Ishikawa (cell line): ENCODE data around the gene ZNF134.

Experiments
- CEBPB ChIP-seq: IDR thresholded peaks from 2 replicates; pipeline ENCODE4 v1.6.1; 2012
- CREB1 ChIP-seq: IDR thresholded peaks from 2 replicates; pipeline ENCODE4 v1.6.1; 2012; ENCODE audit warnings: low read depth
- EGR1 ChIP-seq: IDR thresholded peaks from 2 replicates; pipeline ENCODE4 v1.6.1; 2012
- EP300 ChIP-seq: IDR thresholded peaks from 2 replicates; pipeline ENCODE4 v1.6.1; 2012; ENCODE audit warnings: borderline replicate concordance
- FOXM1 ChIP-seq: IDR thresholded peaks from 2 replicates; pipeline ENCODE4 v1.6.1; 2012; ENCODE audit warnings: low read depth, borderline replicate concordance
- MAX ChIP-seq: IDR thresholded peaks from 2 replicates; pipeline ENCODE4 v1.6.1; 2012
- NFIC ChIP-seq: IDR thresholded peaks from 2 replicates; pipeline ENCODE4 v1.6.1; 2012
- RAD21 ChIP-seq: IDR thresholded peaks from 2 replicates; pipeline ENCODE4 v1.6.1; 2012; ENCODE audit warnings: low read depth
- REST ChIP-seq: IDR thresholded peaks from 2 replicates; pipeline ENCODE4 v1.6.1; 2012; ENCODE audit warnings: low read depth, mild to moderate bottlenecking
- TAF1 ChIP-seq: IDR thresholded peaks from 2 replicates; pipeline ENCODE4 v1.6.1; 2012; ENCODE audit warnings: low read depth, mild to moderate bottlenecking
- TCF12 ChIP-seq: IDR thresholded peaks from 2 replicates; pipeline ENCODE4 v1.6.1; 2012; ENCODE audit warnings: low read depth
- TEAD4 ChIP-seq: IDR thresholded peaks from 2 replicates; pipeline ENCODE4 v1.6.1; 2012
- USF1 ChIP-seq: IDR thresholded peaks from 2 replicates; pipeline ENCODE4 v1.6.1; 2012
- YY1 ChIP-seq: IDR thresholded peaks from 2 replicates; pipeline ENCODE4 v1.6.1; 2012; ENCODE audit warnings: low read depth
- ZBTB7A ChIP-seq: IDR thresholded peaks from 2 replicates; pipeline ENCODE4 v1.6.1; 2012; ENCODE audit warnings: low read depth

Gene ZNF134

GRCh38 chr19:57599761-57600383, 14.2 kb upstream of the ZNF134 start, which contains the start of gene ZNF530:
Gene ZNF530, plus strand, starts transcription at chr19:57599885. Its CDS starts 4,461 bp downstream, at chr19:57604346.
- TF ChIP-seq YY1 (0 out of 2 replicates have a peak, but pooled peaks have one; percentile 31), TAF1 (no peak), MAX (no peak), ZBTB7A (no peak), REST (no peak), EGR1 (no peak), NFIC (peak; percentile 100), EP300 (no peak), CEBPB (no peak), TCF12 (peak; percentile 43; the same call in 1 of the 2 replicates)

GRCh38 chr19:57606931-57607330, 7.1 kb upstream of the ZNF134 start:
- no peak for TF ChIP-seq CREB1
- TF ChIP-seq FOXM1 = no peak
- TF ChIP-seq TEAD4 = no peak
- TF ChIP-seq EP300 = no peak
- TF ChIP-seq NFIC = no peak
- TF ChIP-seq USF1 = no peak
- TF ChIP-seq REST = no peak
- no peak for TF ChIP-seq RAD21

- TF ChIP-seq CREB1 (no peak), NFIC (no peak), EGR1 (no peak), YY1 (no peak), TAF1 (no peak), ZBTB7A (no peak), REST (no peak), USF1 (no peak), MAX (no peak), CEBPB (no peak), FOXM1 (no peak), TEAD4 (no peak), EP300 (no peak), RAD21 (no peak), TCF12 (no peak)
Observed at GRCh38 chr19:57611113-57611512, 2.9 kb upstream of the ZNF134 start.

GRCh38 chr19:57615346-57615745, 1.3 kb downstream of the ZNF134 start:
- TF ChIP-seq USF1 = no peak
- TF ChIP-seq EP300 = no peak
